Esophagus mucosa (tissue), 1 donor: ENCODE results near the gene SPATA6. TPM values are rescaled to one million over a fixed set of nuclear protein-coding genes. Genes with fewer than 3 reads are reported as not detected.
"Not testable (repeated sequence)": the region's sequence is repeated elsewhere in the genome, so short reads cannot be mapped to it uniquely, and the experiment has no call there.

Experiments
- ATAC-seq: fragments of 200-7000 bp; cut with Tn5 transposase; one replicate; pipeline ENCODE4 v1.9.1; 2020
- total RNA-seq: library from RNA; stranded (reverse); gene quantifications from one replicate; pipeline ENCODE4 v1.2.4, GENCODE V29; 2023
- donor health status: DM: yes; HTN: yes; CAD: no.

Gene SPATA6
- total RNA-seq, 1 donor from 2014 or later = 5.5 TPM

DNA sequence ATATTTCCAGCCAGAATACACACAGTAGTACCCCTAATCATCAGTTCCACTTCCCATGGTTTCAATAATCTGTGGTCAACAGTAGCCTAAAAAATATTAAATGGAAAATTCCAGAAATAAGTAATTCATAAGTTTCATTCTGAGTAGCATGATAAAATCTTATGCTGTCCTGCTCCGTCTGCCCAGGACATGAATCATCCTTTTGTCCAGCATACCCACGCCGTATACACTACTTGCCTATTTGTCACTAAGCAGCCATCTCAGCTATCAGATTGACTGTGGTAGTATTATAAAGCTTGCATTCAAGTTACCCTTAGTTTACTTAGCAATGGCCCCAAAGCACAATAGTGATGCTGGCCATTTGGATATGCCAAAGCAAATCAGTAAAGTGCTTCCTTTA lies 130.8 kb downstream of the SPATA6 start:
- no peak for ATAC-seq

GRCh38 chr1:48338257-48338656 lies 133.7 kb downstream of the SPATA6 start:
- ATAC-seq = no peak

DNA sequence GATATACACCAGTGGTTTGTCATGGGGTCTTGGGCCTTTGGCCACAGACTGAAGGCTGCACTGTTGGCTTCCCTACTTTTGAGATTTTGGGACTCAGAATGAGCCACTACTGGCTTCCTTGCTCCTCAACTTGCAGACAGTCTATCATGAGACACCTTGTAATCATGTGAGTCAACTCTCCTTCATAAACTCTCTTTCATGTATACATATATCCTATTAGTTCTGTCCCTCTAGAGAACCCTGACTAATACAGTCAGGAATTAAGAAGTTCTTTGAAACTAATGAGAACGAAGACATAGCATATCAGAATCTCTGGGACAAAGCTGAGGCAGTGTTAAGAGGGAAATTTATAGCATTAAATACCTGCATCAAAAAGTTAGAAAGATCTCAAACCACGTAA lies 138.7 kb downstream of the SPATA6 start:
- ATAC-seq = no peak

DNA sequence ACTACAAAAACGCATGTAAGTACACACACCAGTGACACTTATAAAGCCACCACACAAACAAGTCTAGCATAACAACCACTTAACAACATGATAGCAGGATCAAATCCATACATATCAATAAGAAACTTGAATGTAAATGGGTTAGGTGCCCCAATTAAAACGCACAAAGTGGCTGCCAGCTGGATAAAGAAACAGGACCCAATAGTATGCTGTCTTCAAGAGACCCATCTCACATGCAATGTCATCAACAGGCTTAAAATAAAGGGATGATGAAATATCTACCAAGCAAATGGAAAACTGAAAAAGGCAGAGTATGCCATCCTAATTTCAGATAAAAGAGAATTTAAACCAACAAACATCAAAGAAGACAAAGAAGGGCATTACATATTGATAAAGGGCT lies 139.9 kb downstream of the SPATA6 start:
- ATAC-seq = no peak

- ATAC-seq = no peak
Measured at GRCh38 chr1:48329905-48330304, 142.1 kb downstream of the SPATA6 start.

- no peak for ATAC-seq
Measured at GRCh38 chr1:48329486-48329885, 142.5 kb downstream of the SPATA6 start.

GRCh38 chr1:48311829-48312228 lies 160.2 kb downstream of the SPATA6 start:
- ATAC-seq = not testable (repeated sequence)

- no peak for ATAC-seq
Measured at GRCh38 chr1:48309564-48310082, 162.4 kb downstream of the SPATA6 start.

DNA sequence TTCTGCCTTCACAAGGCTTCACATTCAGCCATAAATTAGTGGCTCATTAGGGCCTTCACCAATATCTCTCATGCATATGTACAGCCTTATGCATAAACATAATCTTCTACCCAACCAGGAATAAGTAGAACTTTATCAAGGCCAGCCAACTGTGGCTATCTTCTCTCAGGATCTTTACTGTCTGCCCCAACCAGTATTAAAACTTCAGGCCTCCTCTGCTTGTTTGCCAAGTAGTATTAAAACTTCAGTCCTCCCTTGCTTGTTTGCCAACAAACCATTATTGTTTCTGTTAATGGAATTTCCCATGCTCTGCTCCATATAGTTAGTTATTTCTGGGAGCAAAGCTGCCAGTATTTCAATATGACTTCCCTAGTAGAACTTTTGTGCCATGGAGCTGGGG lies 169.4 kb downstream of the SPATA6 start:
- ATAC-seq = no peak

DNA sequence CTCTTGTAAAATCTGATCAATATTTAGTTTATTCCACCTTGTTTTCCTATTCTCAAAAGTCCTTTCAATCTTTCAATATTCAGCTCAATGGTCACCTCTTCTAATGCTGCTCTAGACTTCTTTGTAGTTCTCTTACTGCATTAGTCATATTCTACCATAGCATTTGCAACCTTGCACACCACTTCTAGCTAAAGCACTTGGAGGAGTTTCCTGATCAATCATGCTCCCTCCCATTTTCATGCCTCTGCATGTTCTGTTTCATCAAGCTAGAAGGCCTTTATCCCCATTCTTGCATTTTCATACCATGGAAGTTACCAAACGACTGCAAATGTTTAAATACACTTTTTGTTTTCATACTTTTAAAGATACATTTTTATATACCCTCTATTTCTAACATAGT lies 177.3 kb downstream of the SPATA6 start:
- ATAC-seq = peak; percentile 91

GRCh38 chr1:48294094-48294493 lies 177.9 kb downstream of the SPATA6 start:
- ATAC-seq = not testable (repeated sequence)

DNA sequence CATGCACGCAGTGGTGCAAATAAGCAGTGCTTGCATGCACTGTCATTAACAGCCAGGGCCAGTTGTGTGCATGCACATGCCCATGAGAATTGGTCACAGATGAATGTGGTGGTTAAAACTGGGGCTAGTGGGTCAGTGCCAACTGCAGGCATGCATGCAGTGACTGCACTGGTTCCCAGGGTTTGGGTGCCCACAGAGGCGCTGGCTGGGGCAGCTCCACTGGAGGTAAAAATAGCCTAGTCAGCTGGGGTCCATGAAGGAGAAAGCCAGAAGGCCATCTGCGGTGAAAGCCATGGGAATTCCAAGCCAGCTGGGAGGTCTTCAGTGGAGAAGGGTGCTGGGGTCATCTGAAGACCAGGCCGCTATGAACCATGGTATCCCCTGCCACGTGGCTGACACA lies 179.3 kb downstream of the SPATA6 start:
- ATAC-seq = no peak

- ATAC-seq = no peak
Measured at GRCh38 chr1:48291421-48291820, 180.6 kb downstream of the SPATA6 start.

DNA sequence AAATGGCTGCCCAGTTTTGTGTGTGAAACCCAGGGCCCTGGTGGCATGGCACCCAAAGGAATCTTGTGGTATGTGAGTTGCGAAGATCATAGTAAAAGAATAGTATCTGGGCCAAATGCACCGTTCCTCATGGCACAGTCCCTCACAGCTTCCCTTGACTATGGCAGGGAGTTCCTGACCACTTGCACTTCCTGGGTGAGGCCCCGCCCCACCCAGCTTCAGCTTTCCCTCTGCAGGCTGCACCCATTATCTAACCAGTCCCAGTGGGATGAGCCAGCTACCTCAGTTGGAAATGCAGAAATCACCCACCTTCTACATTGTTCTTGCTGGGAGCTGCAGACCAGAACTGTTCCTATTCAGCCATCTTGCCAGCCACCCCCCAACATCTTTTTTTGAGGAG lies 186.5 kb downstream of the SPATA6 start:
- ATAC-seq = no peak

GRCh38 chr1:48284696-48285420 lies 187.1 kb downstream of the SPATA6 start:
- not testable (repeated sequence) for ATAC-seq

GRCh38 chr1:48282329-48282728 lies 189.7 kb downstream of the SPATA6 start:
- ATAC-seq = not testable (repeated sequence)

DNA sequence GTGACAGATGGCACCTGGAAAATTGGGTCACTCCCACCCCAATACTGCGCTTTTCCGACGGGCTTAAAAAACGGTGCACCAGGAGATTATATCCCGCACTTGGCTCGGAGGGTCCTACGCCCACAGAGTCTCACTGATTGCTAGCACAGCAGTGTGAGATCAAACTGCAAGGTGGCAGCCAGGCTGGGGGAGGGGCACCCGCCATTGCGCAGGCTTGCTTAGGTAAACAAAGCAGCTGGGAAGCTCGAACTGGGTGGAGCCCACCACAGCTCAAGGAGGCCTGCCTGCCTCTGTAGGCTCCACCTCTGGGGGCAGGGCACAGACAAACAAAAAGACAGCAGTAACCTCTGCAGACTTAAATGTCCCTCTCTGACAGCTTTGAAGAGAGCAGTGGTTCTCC lies 194.6 kb downstream of the SPATA6 start:
- not testable (repeated sequence) for ATAC-seq

GRCh38 chr1:48266576-48266975 lies 205.4 kb downstream of the SPATA6 start:
- ATAC-seq = no peak

DNA sequence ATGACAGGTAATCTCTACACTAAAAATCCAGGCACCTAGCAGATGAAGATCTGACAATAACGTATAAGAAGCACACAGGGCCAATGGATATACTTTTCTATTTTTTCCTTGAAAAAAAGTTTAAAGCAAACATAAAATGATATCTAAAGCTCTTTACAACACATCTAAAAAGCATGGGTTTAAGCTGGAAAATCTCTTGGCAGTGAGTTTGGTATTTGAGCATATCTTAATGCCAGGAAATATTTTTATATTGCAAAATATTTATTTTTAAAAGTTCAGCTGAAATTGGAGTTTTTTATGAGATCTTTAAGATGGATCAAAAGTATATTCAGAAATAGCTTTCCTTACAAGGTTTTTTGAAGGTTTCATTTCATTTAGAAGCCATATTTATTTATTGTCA lies 209.0 kb downstream of the SPATA6 start:
- ATAC-seq = no peak

DNA sequence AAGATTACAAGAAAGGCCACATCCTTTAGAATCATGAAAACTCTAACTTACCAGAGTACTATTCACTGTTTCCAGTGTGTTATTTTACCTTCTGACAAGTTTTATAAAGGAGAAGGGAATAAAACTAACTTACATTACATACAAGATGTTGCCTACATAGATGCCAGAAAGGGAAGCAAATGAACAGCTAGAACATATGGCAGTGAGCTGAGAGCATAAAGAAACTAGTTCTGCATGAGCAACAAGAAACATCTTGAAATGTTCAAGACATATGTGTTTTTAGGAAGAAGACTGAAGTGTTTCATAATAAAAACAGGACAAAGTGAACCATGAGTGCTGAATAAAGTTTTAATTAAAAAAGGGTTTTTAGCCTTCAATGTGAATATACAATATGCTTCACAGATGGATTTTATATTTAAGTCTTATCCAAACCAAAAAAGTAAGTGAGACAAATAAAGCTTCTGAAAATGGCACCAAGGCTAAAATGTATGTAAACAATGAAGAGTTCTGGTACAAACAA lies 210.1 kb downstream of the SPATA6 start:
- no peak for ATAC-seq

- no peak for ATAC-seq
Measured at GRCh38 chr1:48258106-48258505, 213.9 kb downstream of the SPATA6 start.

DNA sequence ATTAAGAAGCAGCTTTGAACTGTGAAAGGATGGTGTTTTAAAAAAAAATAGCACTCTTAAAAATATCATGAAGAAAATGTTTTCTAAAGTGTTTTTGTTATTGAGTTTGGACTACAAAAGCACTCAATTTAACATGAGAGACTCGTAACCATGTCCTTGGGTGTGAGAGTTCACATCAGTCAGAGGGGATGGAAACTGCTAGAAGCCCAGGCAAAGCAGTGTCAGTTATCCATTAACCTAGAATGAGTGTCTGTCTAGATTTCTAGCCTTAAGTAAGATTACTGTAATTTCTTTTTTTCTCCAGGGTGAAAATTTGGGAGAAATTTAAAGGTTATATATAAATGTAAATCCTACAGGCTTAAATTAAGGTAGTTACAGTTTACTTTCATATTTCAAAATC lies 217.8 kb downstream of the SPATA6 start:
- ATAC-seq = no peak

DNA sequence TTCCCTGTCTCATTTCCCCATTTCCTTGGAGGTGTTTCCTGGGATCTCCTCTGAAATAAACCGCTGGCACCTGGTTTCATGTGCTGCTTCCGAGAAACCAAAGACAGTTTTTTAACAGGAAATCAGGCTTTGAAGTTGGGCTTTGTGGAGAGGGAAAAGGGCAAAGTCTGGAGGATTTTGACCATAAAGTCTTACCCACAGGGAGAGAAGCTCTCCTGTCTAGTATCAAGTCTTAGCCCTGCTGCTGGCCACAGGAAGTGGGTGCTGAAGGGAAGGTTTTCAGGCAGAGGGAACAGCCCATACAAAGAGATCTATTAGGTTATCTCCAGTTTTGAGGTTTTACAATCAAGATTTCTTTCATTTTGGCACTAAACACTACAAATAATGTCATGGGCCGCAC lies 220.2 kb downstream of the SPATA6 start:
- no peak for ATAC-seq

DNA sequence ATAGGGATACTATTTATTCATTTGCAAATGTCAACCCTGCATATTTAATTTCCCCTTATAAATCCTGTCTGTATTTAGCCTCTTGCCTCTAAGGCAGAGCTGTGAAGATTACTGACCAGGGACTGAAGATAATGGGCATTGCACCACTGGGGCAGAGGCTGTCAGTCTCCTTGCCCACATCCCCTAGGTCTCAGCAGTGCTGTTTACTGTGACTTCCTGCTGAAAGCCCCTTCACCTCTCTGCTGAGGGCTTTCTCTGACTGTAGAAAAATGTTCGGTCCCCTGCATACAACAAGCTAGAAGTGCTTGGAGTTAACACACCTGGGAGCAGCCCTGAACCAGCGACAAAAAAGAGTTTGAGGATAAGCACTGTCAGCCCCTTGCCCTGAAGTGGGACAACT lies 220.7 kb downstream of the SPATA6 start:
- no peak for ATAC-seq

GRCh38 chr1:48250572-48250971 lies 221.4 kb downstream of the SPATA6 start:
- no peak for ATAC-seq
